Stimulated activated CD4-positive, alpha-beta T cell treated with anti-CD3 and anti-CD28 coated beads, Interleukin-12 subunit alpha, Interleukin-12 subunit beta, amount 100 ng/mL, for 48 hours (primary cell): ENCODE data around the gene SSC4D.

Experiments used
- DNase-seq, 3 donors: peaks; one replicate each; pipeline ENCODE4 v3.0.0-alpha.2; 2020; ENCODE audit warnings: low read depth in 2 of 3, low spot score in 1 of 3

SSC4D gene

DNA sequence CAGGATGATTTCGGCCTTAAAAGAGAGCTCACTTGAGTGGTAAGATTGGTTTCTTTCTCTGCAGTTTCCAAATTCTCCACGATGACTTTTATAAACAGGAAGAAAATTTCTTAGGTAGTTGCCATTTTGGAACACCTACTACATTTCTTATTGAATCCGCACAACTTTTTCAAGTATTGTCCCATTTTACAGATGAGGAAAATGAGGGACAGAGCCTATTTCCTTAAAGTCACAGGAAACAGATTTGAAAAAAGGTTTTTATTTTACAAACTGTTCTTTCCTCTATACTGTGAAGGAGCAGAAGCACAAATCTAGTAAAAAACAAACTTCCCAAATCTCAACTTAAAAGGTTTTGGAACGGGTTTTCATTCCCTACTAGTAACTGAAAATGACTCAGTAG is 53.4 kb downstream of the SSC4D start:
- no peak for DNase-seq

DNA sequence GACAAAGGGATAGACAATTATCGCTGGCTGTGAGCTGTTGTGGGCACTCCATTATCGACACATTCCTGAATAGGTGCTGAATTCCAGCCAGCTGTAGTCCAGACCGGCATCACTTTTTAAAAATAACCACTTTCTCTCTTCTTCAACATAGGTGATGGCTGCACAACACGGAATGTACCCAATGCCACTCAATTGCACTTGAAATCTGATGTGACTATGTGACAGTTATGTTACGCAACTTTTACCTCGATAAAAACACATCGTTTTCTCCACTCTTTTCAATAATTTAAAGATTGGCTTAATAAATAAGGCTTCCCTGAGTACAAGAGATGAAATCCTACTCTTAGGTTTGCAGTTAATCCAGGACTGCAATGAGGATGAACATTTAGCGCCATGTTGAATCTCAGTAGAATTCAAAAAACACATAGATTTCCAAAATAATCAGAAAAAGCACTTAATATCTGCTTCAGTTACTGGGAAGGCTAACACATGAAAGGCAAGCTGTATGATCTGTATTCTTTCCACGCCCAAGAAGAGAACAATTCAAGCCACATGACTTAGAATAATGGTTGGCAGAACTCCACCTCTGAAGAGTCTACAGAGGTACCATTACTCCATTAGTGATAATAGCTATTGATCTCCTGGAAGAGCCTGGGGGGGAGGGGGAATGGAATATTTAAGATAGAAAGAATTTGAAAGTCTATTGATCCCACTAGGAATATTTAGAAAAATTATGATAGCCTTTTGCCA is 54.3 kb downstream of the SSC4D start:
- no peak for DNase-seq

DNA sequence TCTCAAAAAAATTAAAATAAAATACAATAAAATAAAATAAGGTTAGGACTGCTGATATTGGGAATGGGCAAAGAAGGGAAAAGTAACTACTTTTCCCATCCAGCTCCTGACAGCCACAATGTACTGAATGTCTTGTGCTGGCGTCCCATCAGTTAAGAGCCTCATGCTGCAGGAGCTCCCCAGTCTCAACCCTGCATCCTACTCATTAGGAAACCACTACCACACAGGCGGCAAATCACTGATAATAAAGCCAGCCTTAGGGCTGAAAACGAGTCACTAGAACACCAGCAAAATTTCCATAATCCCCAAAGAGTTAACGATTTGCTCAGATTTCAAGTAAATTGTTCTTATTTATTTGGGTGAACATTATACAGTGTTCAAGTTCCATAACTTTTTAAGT is 55.0 kb downstream of the SSC4D start:
- DNase-seq = no peak

DNA sequence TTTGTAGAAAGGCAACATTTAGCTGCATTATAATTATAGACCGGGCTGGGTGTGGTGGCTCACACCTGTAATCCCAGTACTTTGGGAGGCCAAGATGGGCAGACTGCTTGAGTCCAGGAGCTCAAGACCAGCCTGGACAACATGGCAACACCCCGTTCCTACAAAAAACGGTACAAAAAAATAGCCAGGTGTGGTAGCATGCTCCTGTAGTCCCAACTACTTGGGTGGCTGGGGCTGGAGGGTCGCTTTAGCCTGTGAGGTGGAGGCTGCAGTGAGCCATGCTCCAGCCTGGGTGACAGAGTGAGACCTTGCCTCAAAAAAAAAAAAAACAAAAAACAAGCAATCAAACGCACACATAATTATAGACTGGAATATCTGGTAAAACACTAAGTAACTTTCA is 55.8 kb downstream of the SSC4D start:
- no peak for DNase-seq

DNA sequence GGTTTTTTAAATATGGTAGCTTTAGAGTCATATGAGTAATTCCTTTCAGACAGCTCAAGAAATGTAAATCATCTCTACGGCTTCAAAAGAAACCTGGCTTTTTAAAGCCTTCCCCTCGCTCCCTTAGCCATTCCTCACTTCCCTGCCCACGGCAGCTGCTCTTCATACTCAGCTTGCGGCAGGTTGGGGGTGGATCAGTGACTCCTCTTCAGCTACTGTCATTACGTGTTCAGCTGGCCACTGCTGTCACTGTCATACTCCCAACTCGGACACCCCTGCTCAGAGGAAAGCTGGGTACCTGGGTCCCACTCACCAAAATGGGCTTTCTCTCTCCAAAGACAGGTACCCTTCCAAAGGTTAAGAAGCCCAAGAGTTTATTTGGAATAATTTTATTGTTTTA is 57.3 kb downstream of the SSC4D start:
- no peak for DNase-seq

DNA sequence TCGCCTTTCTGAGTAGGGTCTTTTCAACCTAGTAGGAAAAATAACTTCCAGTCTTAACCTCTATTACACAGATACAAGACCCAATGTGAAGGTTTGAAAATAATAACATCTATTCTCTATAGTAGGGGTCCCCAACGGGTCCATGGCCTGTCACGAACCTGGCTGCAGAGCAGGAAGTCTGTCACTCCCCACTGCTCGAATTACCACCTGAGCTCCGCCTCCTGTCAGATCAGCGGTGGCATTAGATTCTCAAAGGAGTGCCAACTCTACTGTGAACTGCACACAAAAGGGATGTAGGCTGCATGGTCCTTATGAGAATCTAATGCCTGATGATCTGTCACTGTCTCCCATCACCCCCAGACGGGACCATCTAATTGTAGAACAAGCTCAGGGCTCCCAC is 58.1 kb downstream of the SSC4D start:
- no peak for DNase-seq

DNA sequence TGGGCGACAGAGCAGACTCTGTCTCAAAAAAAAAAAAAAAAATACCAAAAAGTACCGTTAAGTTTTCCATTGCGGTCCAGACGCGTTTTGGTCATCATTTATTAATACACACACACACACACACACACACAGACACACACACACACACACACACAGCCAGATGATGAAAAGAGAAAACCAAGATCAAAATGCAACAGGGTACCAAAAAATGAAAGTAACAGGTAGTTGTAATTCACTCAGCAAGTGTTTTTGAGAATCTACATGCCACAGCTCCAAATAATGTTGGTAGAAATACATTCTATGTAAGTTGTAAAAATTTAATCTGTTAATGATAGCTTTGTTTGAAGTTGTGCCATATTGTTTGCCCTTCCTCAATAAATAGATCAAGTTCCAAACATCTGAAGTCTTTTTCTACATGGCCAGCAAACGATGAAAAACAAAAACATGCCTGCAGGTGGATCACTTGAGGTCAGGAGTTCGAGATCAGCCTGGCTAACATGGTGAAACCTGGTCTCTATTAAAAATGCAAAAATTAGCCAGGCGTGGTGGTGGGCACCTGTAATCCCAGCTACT is 60.1 kb downstream of the SSC4D start:
- no peak for DNase-seq

DNA sequence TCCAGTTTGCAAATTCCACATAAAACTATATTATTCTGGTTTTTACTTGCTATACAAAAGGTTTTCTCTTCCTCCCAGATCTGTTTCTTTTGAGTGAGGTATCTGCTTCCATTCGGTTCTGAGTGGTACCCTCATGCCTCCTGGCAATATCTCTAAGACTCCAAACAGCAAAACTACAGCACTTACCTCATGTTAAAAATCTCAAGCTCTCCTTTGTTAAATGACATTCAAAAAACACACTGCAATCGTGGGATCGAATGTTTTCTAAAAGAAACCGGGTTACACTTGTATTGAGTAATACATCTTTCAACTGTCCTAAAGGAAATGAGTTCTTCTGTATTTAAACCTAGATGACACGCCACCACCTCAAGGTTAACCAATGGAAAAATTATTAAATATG is 61.8 kb downstream of the SSC4D start:
- DNase-seq = no peak

DNA sequence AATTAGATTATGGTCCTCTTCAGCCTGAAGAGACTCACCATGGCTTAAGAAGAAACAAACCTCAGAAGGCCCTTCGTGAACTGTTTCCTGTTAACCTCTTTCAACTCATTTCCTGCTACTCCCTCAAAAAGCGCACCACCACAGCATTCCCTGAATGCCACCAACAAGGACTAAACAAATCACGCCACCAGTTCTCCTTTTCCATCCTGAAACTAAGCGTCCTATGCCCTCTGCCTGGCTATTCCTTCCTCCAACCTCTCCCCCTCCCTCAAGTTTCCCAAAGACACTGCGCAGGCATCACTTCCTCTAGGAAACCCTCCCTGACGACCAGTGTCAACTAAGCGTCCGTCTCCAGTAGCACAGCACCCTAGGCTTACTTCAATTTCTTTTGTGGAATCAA is 62.7 kb downstream of the SSC4D start:
- no peak for DNase-seq

DNA sequence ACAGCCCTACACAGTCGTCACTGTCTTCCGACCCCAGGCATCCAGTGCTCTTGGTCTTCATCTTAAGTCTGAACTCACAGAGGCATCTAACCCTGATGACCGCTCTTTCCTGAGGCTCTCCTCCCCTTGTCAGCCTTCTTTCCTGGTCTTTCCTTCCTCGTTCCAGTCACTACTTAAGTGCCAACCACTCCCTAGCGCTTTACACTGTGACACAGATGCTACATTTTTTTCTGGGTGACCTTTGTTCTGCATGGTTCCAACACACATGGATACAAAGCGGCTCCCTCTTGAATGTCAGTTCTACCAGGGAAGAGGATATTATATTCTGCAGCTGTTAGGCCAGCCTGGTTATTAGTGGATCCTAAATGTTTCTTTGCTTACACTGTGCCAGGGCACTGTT is 63.4 kb downstream of the SSC4D start:
- no peak for DNase-seq

DNA sequence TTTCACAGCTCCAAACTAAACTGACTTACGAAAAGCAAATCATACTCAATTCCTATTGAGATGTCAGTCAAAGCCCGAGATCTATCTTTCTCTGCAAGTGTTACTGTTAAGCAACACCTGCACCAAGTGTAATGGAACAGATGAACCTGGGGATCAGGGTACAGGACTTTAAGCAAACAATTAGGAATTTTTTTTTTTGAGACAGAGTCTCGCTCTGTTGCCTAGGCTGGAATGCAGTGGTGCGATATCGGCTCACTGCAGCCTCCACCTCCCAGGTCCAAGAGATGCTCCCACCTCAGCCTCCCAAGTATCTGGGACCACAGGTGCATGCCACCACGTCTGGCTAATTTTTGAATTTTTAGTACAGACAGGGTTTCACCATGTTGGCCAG is 65.6 kb downstream of the SSC4D start:
- DNase-seq = no peak

DNA sequence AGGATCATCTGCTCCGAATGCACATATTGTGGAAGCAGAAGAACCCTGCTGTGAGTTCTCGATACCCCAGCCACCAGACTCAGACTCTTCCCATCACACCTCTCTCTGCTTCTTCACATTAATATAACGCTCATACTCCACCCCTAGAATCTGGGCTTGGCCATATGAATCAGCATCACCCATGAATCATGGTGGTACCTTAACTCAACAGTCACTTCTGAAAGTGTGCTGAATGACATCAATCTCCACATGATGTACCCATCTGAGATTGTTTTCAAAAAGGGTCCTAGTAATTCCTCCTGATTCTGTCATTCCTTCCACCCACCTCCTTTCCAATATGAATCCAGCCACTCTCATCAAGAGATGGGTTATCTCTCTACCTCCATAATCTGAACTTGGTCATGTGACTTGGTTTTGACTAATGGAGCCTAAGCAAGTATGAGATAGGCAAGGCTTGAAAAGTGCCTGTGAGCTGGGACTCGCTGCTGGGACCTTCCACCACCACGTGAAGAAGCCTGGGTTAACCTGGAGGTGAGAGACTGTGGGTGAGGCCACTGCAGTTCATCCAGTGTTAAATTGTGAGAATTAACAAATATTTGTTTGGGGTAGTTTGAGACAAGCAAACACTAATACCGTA is 66.1 kb downstream of the SSC4D start:
- no peak for DNase-seq

DNA sequence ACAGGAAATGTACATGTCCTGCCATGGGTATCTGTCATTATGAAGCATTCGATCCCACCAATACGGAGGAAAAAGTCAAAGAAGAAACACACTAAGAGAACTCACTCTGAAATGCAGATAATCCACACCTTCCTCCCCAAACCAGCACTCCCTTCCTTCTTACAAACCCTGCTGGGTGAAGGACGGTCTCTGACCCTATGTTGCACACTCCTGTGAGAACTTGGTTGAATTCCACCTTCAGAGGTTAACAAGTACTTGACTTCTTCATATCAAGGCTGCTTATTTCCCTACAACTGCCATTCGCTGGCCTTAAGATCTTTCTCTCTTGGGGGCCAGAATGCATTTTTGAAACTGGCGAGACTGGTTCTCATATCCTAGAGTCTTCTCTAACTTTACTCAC is 67.3 kb downstream of the SSC4D start:
- no peak for DNase-seq

DNA sequence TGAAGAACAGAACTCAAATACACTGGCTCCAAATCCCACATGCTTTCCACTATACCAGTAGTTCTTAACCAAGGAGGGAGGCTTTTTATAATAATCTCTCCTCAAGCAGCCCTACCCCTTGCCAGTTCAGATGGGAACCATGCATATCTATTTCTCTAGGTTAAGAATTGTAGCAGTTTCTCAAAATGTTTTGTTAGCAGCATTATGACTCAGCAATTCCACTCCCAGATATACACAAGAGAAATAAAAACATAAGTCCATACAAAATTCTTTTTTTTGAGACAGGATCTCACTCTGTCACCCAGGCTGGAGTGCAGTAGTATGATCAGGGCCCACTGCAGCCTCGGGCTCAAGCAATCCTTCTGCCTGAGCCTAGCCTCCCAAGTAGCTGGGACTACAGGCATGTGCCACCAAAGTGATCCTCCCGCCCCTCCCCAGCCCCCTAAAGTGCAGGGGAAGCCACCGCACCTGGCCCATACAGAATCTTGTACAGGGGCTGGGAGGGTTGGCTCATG is 68.8 kb downstream of the SSC4D start:
- no peak for DNase-seq
